ENCODE results near the gene C11orf68.

The C11orf68 gene

GRCh38 chr11:65888163-65888814 lies 30.6 kb downstream of the C11orf68 start, which contains the start of gene FIBP:
FIBP (minus strand) TSS chr11:65888471; CDS start chr11:65888418, 53 bp downstream.
- DNase-seq = peak; percentile 99

- DNase-seq = no peak
Measured at GRCh38 chr11:65887723-65888162, 31.1 kb downstream of the C11orf68 start.

- no peak for DNase-seq
Measured at GRCh38 chr11:65886826-65887722, 31.8 kb downstream of the C11orf68 start.

GRCh38 chr11:65885808-65886536 lies 32.9 kb downstream of the C11orf68 start:
- DNase-seq = no peak

- DNase-seq = no peak
Measured at GRCh38 chr11:65885231-65885630, 33.6 kb downstream of the C11orf68 start.

GRCh38 chr11:65884716-65885092 lies 34.2 kb downstream of the C11orf68 start:
- DNase-seq = peak; percentile 89

GRCh38 chr11:65883786-65884715 lies 34.8 kb downstream of the C11orf68 start:
- DNase-seq = no peak

GRCh38 chr11:65883058-65883761 lies 35.7 kb downstream of the C11orf68 start:
- DNase-seq = no peak

- no peak for DNase-seq
Measured at GRCh38 chr11:65882120-65883057, 36.5 kb downstream of the C11orf68 start.

GRCh38 chr11:65880844-65881421 lies 37.9 kb downstream of the C11orf68 start:
- DNase-seq = no peak

GRCh38 chr11:65880027-65880426 lies 38.8 kb downstream of the C11orf68 start:
- DNase-seq = no peak

- DNase-seq = no peak
Measured at GRCh38 chr11:65879617-65880016, 39.2 kb downstream of the C11orf68 start, which contains the start of gene CTSW. CTSW (plus strand) TSS chr11:65879837; CDS start chr11:65879855, 18 bp downstream.

- DNase-seq = peak; percentile 98
Measured at GRCh38 chr11:65873318-65874156, 45.3 kb downstream of the C11orf68 start.

GRCh38 chr11:65872586-65873317 lies 46.1 kb downstream of the C11orf68 start, which contains the start of gene EFEMP2:
EFEMP2 (minus strand) TSS chr11:65872800; CDS start chr11:65872354, 446 bp downstream.
- DNase-seq = no peak

GRCh38 chr11:65871811-65872548 lies 46.9 kb downstream of the C11orf68 start:
- no peak for DNase-seq

GRCh38 chr11:65870706-65871681 lies 47.9 kb downstream of the C11orf68 start:
- DNase-seq = no peak
